HFFc6 (cell line): ENCODE results near the gene KIAA1217. TPM values are rescaled to one million over a fixed set of nuclear protein-coding genes. Genes with fewer than 3 reads are reported as not detected.

Source experiments
- DNase-seq: peaks from one replicate; pipeline ENCODE4 v3.0.0-alpha.2; 2018
- H3K27ac Mint-ChIP-seq: 2 replicates; pipeline ENCODE4 v1.8.0; 2020; ENCODE audit warnings: mild to moderate bottlenecking, mixed read lengths
- H3K27me3 Mint-ChIP-seq: 2 replicates; pipeline ENCODE4 v1.8.0; 2021; ENCODE audit warnings: mild to moderate bottlenecking, moderate library complexity, mixed read lengths; ENCODE audit not compliant: insufficient read depth
- H3K36me3 Mint-ChIP-seq: 2 replicates; pipeline ENCODE4 v1.8.0; 2021; ENCODE audit warnings: low read depth, mixed read lengths
- H3K4me1 Mint-ChIP-seq: 2 replicates; pipeline ENCODE4 v1.8.0; 2020; ENCODE audit warnings: low read depth, mixed read lengths
- H3K4me3 Mint-ChIP-seq: 2 replicates; pipeline ENCODE4 v1.8.0; 2020; ENCODE audit warnings: mild to moderate bottlenecking, moderate library complexity, mixed read lengths
- H3K9me3 Mint-ChIP-seq: 2 replicates; pipeline ENCODE4 v1.8.0; 2020; ENCODE audit warnings: mild to moderate bottlenecking, mixed read lengths
- total RNA-seq, 6 experiments: library from RNA; stranded (reverse); fragmentation: NEBNext Ultra II Directional; extraction: Animal tissue kit (Norgen Biotek cat#: 25700); gene quantifications; 2 replicates in 1 of 6; 3 replicates in 5 of 6; pipeline ENCODE4 v1.2.3, GENCODE V29; 2021
- TF ChIP-seq, protein P1 (sequence below): fragments of 200-600 bp; sonication (generic); IDR thresholded peaks from 2 replicates; pipeline ENCODE4 v1.5.0; 2021; ENCODE audit warnings: antibody characterized with exemption, mild to moderate bottlenecking

The KIAA1217 gene
- total RNA-seq, 6 experiments from 2014 or later = 1.3 to 2.1 (median 2.0) TPM

GRCh38 chr10:24193330-24193729, 15.6 kb upstream of the KIAA1217 start:
- TF ChIP-seq, protein P1, sequence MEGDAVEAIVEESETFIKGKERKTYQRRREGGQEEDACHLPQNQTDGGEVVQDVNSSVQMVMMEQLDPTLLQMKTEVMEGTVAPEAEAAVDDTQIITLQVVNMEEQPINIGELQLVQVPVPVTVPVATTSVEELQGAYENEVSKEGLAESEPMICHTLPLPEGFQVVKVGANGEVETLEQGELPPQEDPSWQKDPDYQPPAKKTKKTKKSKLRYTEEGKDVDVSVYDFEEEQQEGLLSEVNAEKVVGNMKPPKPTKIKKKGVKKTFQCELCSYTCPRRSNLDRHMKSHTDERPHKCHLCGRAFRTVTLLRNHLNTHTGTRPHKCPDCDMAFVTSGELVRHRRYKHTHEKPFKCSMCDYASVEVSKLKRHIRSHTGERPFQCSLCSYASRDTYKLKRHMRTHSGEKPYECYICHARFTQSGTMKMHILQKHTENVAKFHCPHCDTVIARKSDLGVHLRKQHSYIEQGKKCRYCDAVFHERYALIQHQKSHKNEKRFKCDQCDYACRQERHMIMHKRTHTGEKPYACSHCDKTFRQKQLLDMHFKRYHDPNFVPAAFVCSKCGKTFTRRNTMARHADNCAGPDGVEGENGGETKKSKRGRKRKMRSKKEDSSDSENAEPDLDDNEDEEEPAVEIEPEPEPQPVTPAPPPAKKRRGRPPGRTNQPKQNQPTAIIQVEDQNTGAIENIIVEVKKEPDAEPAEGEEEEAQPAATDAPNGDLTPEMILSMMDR = no peak
- H3K27me3 Mint-ChIP-seq = peaks cover 4% of the 10 kb centered on the region
- no peaks in the 10 kb centered on the region; the same call in 1 of the 2 replicates for H3K9me3 Mint-ChIP-seq
- no peak for DNase-seq
- no peaks in the 10 kb centered on the region for H3K36me3 Mint-ChIP-seq
- no peak overlapping the region for H3K27ac Mint-ChIP-seq
- no peak overlapping the region for H3K4me3 Mint-ChIP-seq
- no peaks in the 10 kb centered on the region for H3K4me1 Mint-ChIP-seq

- Mint-ChIP-seq H3K27ac (no peak overlapping the region), H3K4me3 (no peak overlapping the region), H3K36me3 (no peaks in the 10 kb centered on the region), H3K4me1 (no peaks in the 10 kb centered on the region), H3K27me3 (peaks cover 7% of the 10 kb centered on the region), H3K9me3 (no peaks in the 10 kb centered on the region)
- TF ChIP-seq, protein P1 = no peak
- DNase-seq = no peak
These were observed 11.7 kb upstream of the KIAA1217 start for GRCh38 chr10:24197263-24197662.

- H3K36me3 Mint-ChIP-seq = no peaks in the 10 kb centered on the region
- TF ChIP-seq, protein P1 = no peak
These were observed 7.3 kb upstream of the KIAA1217 start for GRCh38 chr10:24201503-24202180.

GRCh38 chr10:24202181-24202570, 6.8 kb upstream of the KIAA1217 start:
- H3K9me3 Mint-ChIP-seq = no peaks in the 10 kb centered on the region
- no peak overlapping the region for H3K4me3 Mint-ChIP-seq
- H3K27ac Mint-ChIP-seq = no peak overlapping the region
- H3K36me3 Mint-ChIP-seq = no peaks in the 10 kb centered on the region
- H3K4me1 Mint-ChIP-seq = no peaks in the 10 kb centered on the region
- DNase-seq = no peak
- peaks cover 8% of the 10 kb centered on the region for H3K27me3 Mint-ChIP-seq
- TF ChIP-seq, protein P1 = no peak

More at GRCh38 chr10:24201503-24202180, 7.3 kb upstream of the KIAA1217 start:
- no peak overlapping the region for H3K4me3 Mint-ChIP-seq
- H3K9me3 Mint-ChIP-seq = no peaks in the 10 kb centered on the region
- peaks cover 8% of the 10 kb centered on the region for H3K27me3 Mint-ChIP-seq
- DNase-seq = no peak
- no peaks in the 10 kb centered on the region for H3K4me1 Mint-ChIP-seq
- no peak overlapping the region for H3K27ac Mint-ChIP-seq

GRCh38 chr10:24205821-24206220, 3.1 kb upstream of the KIAA1217 start:
- Mint-ChIP-seq H3K27me3 (peaks cover 9% of the 10 kb centered on the region; the same call in 1 of the 2 replicates), H3K4me1 (peaks cover 31% of the 10 kb centered on the region), H3K4me3 (no peak overlapping the region), H3K36me3 (no peaks in the 10 kb centered on the region), H3K27ac (no peak overlapping the region), H3K9me3 (no peaks in the 10 kb centered on the region)
- DNase-seq = no peak
- TF ChIP-seq, protein P1 = no peak
